ENCODE data around the gene TSHZ2. TPM values are rescaled to one million over a fixed set of nuclear protein-coding genes. Genes with fewer than 3 reads are reported as not detected.

TSHZ2 gene
- total and polyA plus RNA-seq, 7 donors = 1.2 to 32.7 (median 14.0) TPM

GRCh38 chr20:53337390-53338101 lies 365.4 kb downstream of the TSHZ2 start:
- WGBS, 2 donors = 23 to 69% methylated on average over 8 of the region's 8 CpGs
- no peak overlapping the region for H3K27ac ChIP-seq
- H3K36me3 ChIP-seq = no peaks in the 10 kb centered on the region
- no peaks in the 10 kb centered on the region for H3K27me3 ChIP-seq
- H3K4me3 ChIP-seq = no peak overlapping the region
- intact Hi-C loops (cut with DNase I) = no loop called here
- no peak for DNase-seq
- no peaks in the 10 kb centered on the region for H3K4me1 ChIP-seq
- no peaks in the 10 kb centered on the region for H3K9me3 ChIP-seq
- TF ChIP-seq EP300 (IDR thresholded peaks at IDR 0.05) (no peak), POLR2A (IDR thresholded peaks at IDR 0.05) (no peak), POLR2AphosphoS5 (IDR thresholded peaks at IDR 0.05) (no peak)
- TF ChIP-seq, protein P1, sequence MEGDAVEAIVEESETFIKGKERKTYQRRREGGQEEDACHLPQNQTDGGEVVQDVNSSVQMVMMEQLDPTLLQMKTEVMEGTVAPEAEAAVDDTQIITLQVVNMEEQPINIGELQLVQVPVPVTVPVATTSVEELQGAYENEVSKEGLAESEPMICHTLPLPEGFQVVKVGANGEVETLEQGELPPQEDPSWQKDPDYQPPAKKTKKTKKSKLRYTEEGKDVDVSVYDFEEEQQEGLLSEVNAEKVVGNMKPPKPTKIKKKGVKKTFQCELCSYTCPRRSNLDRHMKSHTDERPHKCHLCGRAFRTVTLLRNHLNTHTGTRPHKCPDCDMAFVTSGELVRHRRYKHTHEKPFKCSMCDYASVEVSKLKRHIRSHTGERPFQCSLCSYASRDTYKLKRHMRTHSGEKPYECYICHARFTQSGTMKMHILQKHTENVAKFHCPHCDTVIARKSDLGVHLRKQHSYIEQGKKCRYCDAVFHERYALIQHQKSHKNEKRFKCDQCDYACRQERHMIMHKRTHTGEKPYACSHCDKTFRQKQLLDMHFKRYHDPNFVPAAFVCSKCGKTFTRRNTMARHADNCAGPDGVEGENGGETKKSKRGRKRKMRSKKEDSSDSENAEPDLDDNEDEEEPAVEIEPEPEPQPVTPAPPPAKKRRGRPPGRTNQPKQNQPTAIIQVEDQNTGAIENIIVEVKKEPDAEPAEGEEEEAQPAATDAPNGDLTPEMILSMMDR (IDR thresholded peaks at IDR 0.05) = no peak

- no peak overlapping the region for H3K4me3 ChIP-seq
- WGBS, 2 donors = 83 to 90% methylated on average over 4 of the region's 4 CpGs
- H3K36me3 ChIP-seq = no peaks in the 10 kb centered on the region
- intact Hi-C loops (cut with DNase I) = no loop called here
- TF ChIP-seq POLR2A (IDR thresholded peaks at IDR 0.05) (no peak), EP300 (IDR thresholded peaks at IDR 0.05) (no peak), POLR2AphosphoS5 (IDR thresholded peaks at IDR 0.05) (no peak)
- TF ChIP-seq, protein P1 (IDR thresholded peaks at IDR 0.05) = no peak
- H3K27ac ChIP-seq = no peak overlapping the region
- no peaks in the 10 kb centered on the region for H3K27me3 ChIP-seq
- no peaks in the 10 kb centered on the region for H3K9me3 ChIP-seq
- DNase-seq = no peak
- no peaks in the 10 kb centered on the region for H3K4me1 ChIP-seq
Measured at GRCh38 chr20:53338716-53339115, 366.6 kb downstream of the TSHZ2 start.

GRCh38 chr20:53342429-53342828 lies 370.3 kb downstream of the TSHZ2 start:
- H3K27me3 ChIP-seq = no peaks in the 10 kb centered on the region
- intact Hi-C loops (cut with DNase I) = no loop called here
- H3K9me3 ChIP-seq = no peaks in the 10 kb centered on the region
- H3K27ac ChIP-seq = no peak overlapping the region
- 89 to 90% methylated on average over 6 of the region's 6 CpGs for WGBS, 2 donors
- H3K4me3 ChIP-seq = no peak overlapping the region
- no peak for TF ChIP-seq POLR2A (IDR thresholded peaks at IDR 0.05)
- TF ChIP-seq, protein P1 (IDR thresholded peaks at IDR 0.05) = no peak
- TF ChIP-seq EP300 (IDR thresholded peaks at IDR 0.05) = no peak
- TF ChIP-seq POLR2AphosphoS5 (IDR thresholded peaks at IDR 0.05) = no peak
- H3K36me3 ChIP-seq = no peaks in the 10 kb centered on the region
- H3K4me1 ChIP-seq = no peaks in the 10 kb centered on the region
- no peak for DNase-seq

DNA sequence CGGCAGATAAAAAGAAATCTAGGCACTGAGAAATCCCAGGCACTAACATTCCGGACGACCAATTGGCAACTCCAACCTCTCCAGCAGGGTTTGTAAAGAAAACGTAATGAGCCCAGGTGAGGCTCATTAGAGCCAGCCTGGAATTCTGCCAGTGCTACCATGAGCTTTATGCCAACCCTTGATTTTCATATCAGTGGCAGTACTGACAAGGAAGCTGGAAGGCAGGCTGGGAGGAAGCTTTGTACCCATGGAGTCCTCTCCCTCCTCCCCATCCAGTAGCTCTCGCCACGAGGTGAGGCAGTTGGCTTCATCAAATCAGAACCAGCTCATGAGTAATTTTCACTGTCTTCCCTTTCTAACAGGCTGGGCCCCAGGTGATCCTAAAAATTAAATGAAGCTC lies 371.3 kb downstream of the TSHZ2 start:
- Histone ChIP-seq H3K36me3 (no peaks in the 10 kb centered on the region), H3K27me3 (no peaks in the 10 kb centered on the region), H3K9me3 (no peaks in the 10 kb centered on the region), H3K27ac (no peak overlapping the region), H3K4me3 (no peak overlapping the region), H3K4me1 (no peaks in the 10 kb centered on the region)
- intact Hi-C loops (cut with DNase I) = no loop called here
- TF ChIP-seq POLR2A (IDR thresholded peaks at IDR 0.05) (no peak), POLR2AphosphoS5 (IDR thresholded peaks at IDR 0.05) (no peak), EP300 (IDR thresholded peaks at IDR 0.05) (no peak)
- TF ChIP-seq, protein P1 (IDR thresholded peaks at IDR 0.05) = no peak
- no peak for DNase-seq
- whole genome bisulfite sequencing, 2 donors = 21 to 67% methylated on average over 6 of the region's 6 CpGs

DNA sequence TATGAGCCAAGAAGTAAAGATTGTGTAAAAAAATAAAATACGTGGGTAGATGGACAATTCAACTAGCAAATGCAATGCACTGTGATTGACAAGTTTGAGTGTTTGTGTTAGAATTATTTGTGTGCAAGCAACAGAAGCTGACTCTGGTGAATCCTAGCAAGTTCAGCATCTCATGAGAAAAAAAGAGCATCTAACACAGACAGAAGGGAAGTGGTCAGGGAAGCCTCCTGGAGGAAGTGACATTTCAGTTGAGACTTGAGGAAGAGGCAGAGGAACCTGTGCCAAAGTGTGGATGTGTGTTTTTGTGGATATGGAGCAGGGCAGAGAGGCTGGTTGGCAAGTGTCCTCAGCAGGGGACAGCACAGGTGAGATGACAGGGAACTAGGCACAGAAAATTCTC lies 372.7 kb downstream of the TSHZ2 start:
- Histone ChIP-seq H3K4me1 (no peaks in the 10 kb centered on the region), H3K27ac (no peak overlapping the region), H3K9me3 (peaks cover 0 to 1% (median 0%) of the 10 kb centered on the region in 4 donors), H3K4me3 (no peak overlapping the region), H3K36me3 (no peaks in the 10 kb centered on the region), H3K27me3 (no peaks in the 10 kb centered on the region)
- no peak for DNase-seq
- intact Hi-C loops (cut with DNase I) = no loop called here
- no peak for TF ChIP-seq EP300 (IDR thresholded peaks at IDR 0.05)
- TF ChIP-seq POLR2AphosphoS5 (IDR thresholded peaks at IDR 0.05) = no peak
- TF ChIP-seq, protein P1 (IDR thresholded peaks at IDR 0.05) = no peak
- no peak for TF ChIP-seq POLR2A (IDR thresholded peaks at IDR 0.05)
- 23 to 50% methylated on average over 1 of the region's 1 CpG for WGBS, 2 donors
